ENCODE results near the gene PLBD2. TPM values are rescaled to one million over a fixed set of nuclear protein-coding genes. Genes with fewer than 3 reads are reported as not detected.

PLBD2 gene
- total RNA-seq, 1 donor from 2014 or later: 102 TPM

DNA sequence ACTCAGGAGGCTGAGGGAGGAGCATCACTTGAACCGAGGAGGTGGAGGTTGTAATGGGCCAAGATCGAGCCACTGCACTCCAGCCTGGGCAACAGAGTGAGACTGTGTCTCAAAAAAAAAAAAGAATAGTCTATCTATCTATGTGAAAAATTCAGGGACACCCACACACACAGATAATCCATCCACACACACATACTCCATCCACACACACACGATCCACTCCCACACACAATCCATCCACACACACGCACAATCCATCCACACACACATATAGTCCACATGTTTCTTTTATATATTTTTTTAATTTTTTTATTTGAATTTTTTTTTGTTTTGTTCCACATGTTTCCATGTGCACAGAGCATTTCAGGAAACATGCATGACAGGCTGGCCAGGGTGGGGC lies 42.0 kb downstream of the PLBD2 start:
- TF ChIP-seq CTCF (IDR thresholded peaks at IDR 0.05): no peak
- Mint-ChIP-seq H3K36me3 (ENCODE audit: low read depth) (no peaks in the 10 kb centered on the region), H3K9me3 (ENCODE audit: low read depth) (no peaks in the 10 kb centered on the region), H3K4me1 (ENCODE audit: low read depth) (peaks cover 5% of the 10 kb centered on the region), H3K4me3 (ENCODE audit: unreplicated experiment) (no peak overlapping the region), H3K27me3 (ENCODE audit: low read depth) (peaks cover 11% of the 10 kb centered on the region), H3K27ac (ENCODE audit: unreplicated experiment) (no peak overlapping the region)
- DNase-seq (ENCODE audit: low spot score): no peak

DNA sequence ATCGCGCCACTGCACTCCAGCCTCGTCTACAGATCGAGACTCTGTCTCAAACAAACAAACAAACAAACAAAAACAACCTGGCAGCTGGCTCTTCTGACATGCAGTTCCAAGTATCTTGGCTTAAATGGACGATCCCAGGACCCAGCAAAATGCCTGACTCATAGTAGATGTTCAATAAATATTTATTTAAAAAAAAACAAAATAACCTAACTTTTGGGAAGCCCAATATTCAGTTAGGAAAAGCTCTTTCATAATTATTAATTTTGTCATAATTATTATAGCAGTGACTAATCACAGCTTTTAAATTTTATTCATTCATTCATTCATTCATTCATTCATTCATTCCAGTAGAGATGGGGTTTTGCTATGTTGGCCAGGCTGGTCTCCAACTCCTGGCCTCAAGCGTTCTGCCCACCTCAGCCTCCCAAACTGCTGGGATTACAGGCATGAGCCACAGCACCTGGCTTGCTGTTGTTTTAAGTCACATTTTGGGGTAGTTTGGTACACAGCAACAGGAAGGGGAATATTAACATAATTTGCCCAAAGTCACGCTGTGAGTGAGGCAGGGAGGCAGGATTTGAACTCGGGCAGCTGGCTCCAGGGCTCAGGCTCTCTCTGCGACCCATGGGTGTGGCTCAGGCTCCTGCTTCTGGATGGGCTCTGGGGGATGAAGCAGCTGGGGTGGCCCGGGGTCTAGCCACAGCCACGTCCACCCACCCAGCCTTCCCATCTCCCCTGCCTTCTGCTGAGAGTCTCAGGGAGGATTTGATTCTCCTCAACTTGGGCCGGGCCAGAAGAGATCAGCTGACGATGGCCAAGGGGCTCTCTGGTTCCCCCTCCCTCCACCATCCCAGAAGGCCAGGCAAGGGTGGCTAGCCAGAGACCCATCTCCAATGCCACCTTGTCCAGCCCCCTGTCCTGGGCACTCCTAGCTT lies 42.9 kb downstream of the PLBD2 start:
- DNase-seq (ENCODE audit: low spot score): no peak
- H3K9me3 Mint-ChIP-seq (ENCODE audit: low read depth): no peaks in the 10 kb centered on the region
- no peaks in the 10 kb centered on the region for H3K36me3 Mint-ChIP-seq (ENCODE audit: low read depth)
- H3K27me3 Mint-ChIP-seq (ENCODE audit: low read depth): peaks cover 11% of the 10 kb centered on the region
- TF ChIP-seq CTCF (IDR thresholded peaks at IDR 0.05): no peak
- no peak overlapping the region for H3K27ac Mint-ChIP-seq (ENCODE audit: unreplicated experiment)
- peaks cover 5% of the 10 kb centered on the region for H3K4me1 Mint-ChIP-seq (ENCODE audit: low read depth)
- H3K4me3 Mint-ChIP-seq (ENCODE audit: unreplicated experiment): no peak overlapping the region

GRCh38 chr12:113402586-113403260 lies 44.3 kb downstream of the PLBD2 start:
- no peak for TF ChIP-seq CTCF (IDR thresholded peaks at IDR 0.05)
- Mint-ChIP-seq H3K27ac (ENCODE audit: unreplicated experiment) (no peak overlapping the region), H3K4me3 (ENCODE audit: unreplicated experiment) (no peak overlapping the region), H3K27me3 (ENCODE audit: low read depth) (peaks cover 2% of the 10 kb centered on the region), H3K4me1 (ENCODE audit: low read depth) (peaks cover 8% of the 10 kb centered on the region), H3K9me3 (ENCODE audit: low read depth) (no peaks in the 10 kb centered on the region), H3K36me3 (ENCODE audit: low read depth) (no peaks in the 10 kb centered on the region)
- no peak for DNase-seq (ENCODE audit: low spot score)

DNA sequence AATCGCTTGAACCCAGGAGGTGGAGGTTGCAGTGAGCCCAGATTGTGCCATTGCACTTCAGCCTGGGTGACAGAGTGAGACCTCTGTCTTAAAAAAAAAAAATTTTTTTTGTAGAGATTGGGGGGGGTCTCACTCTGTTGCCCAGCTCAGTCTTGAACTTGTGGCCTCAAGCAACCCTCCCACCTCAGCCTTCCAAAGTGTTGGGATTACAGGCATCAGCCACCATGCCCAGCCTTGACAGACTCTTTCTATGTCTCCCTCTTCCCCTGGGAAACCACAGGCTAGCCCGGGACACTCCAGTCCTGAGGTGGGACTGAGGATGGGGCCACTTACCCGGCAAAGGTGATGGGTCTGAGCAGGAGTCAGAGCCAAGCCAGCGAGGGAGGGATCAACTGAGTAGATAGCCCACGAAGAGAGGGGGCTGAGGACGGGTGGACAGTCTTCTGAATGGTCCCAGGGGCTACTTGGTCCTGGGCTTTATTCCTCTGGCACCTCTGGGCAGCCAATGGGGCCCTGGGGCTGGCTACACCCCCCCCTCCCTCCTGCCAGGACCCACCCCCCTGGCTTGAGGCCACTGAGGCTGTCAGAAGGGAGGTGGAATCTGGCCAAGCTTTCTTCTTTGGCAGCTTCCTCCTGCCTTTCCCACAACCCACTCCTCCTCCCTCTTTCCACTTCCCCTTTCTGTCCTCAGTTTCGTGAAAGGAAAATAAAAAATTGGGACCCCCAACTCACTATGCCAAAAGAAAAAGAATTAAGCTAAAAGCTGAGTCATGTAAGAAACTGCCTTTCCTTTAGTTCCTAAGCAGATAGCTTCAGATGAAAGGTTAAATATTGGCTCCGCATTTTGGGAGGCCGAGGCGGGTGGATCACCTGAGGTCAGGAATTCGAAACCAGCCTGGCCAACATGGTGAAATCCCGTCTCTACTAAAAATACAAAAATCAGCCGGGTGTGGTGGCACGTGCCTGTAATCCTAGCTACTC lies 45.3 kb downstream of the PLBD2 start, which contains the start of gene SDS:
TSS of gene SDS (minus strand) at position 453 of the 981 bp plus-strand sequence. CDS start 4,179 bp downstream, outside the sequence.
- DNase-seq (ENCODE audit: low spot score): no peak
- H3K4me3 Mint-ChIP-seq (ENCODE audit: unreplicated experiment): no peak within 1 kb of the TSS
- no peak for TF ChIP-seq CTCF (IDR thresholded peaks at IDR 0.05)

More for the DNA sequence above, 45.3 kb downstream of the PLBD2 start, which contains the start of gene SDS:
- Mint-ChIP-seq H3K27ac (ENCODE audit: unreplicated experiment) (no peak within 1 kb of the TSS), H3K4me1 (ENCODE audit: low read depth) (peaks cover 13% of the 10 kb centered on the region), H3K9me3 (ENCODE audit: low read depth) (no peaks in the 10 kb centered on the region), H3K27me3 (ENCODE audit: low read depth) (no peaks in the 10 kb centered on the region), H3K36me3 (ENCODE audit: low read depth) (no peaks in the 10 kb centered on the region)

All from chondrocyte (in vitro differentiated cells).